Amniotic stem cell (primary cell): Measurements from ENCODE around the gene ACTN2.
A peak's percentile ranks its signal among the peaks of the same experiment; 100 is the strongest.

Source experiments
- DNase-seq: peaks from one replicate; lab custom pipeline; 2025; lab: John Stamatoyannopoulos, UW

Gene ACTN2

DNA sequence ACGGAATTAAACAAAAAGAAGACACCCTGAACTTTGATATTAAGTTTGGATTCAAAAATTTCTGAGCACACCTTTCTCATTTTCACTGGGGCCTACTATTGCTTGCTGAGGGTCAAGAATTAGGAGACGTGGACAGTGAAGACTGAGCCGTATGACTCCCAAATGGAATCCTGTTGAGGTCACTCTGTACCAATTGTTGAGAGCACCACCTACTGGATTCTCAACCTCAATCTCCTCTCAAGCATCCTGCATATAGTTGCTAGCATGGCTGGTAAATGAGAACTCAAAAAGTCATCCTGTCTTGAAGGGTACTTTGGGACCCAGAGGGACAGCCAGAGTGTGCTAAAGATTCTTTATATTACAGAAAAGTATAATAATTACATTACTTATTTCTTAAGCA lies 88.6 kb downstream of the ACTN2 start:
- DNase-seq: no peak

DNA sequence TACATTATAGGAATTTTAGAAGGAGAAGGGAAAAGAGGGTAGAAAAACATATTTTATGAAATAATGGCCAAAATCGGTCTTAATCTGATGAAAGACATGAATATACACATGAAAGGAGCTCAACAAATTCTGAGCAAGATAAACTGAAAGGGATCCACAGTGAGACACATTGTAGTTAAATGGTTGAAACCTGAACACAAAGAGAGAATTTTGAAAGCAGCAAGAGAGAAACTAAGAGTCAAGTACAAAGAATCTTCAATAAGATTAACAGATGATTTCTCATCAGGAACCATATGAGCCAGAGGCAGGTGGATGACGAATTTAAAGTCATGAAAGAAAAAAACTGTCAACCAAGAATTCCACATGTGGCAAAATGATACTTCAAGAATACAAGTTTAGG lies 93.0 kb downstream of the ACTN2 start:
- DNase-seq: no peak

DNA sequence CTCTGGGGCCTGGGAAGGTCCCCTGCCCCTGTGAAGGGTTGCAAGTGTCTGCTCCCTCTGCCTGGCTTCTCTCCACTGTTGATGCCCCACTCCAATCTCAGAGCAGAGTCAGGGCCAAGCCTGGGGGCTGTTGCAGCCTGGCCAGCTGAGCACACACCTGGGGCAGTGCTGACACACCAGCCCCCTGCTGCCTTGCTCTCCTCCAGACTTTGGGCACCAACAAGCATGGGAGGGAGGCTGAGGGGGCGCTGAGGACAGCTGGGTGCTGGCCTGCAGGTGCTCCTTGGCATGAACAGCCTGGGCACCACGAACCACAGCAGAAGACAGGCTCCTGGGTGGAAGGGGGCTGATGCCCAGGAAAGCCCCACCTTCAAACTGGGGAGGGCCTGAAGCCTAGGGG lies 99.2 kb downstream of the ACTN2 start:
- DNase-seq: no peak

DNA sequence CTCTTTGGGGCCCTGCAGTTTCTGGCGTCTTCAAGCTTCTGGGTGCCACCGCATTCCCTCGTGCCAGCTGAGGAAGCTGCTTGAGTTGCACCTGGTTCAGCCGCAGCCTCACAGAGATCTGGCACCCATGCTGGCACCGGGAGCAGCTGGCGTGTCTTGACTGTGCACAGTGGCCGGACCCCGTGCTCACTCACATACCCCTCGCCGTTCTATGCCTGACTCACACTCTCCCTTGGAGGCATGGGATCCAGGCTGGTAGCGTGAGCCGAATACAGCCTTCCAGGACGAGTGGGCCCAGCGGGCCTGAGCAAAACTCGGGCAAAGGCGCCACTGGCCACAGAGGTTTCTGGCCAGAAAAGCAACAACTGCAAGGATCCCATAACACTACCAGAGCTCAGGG lies 100.2 kb downstream of the ACTN2 start:
- no peak for DNase-seq

DNA sequence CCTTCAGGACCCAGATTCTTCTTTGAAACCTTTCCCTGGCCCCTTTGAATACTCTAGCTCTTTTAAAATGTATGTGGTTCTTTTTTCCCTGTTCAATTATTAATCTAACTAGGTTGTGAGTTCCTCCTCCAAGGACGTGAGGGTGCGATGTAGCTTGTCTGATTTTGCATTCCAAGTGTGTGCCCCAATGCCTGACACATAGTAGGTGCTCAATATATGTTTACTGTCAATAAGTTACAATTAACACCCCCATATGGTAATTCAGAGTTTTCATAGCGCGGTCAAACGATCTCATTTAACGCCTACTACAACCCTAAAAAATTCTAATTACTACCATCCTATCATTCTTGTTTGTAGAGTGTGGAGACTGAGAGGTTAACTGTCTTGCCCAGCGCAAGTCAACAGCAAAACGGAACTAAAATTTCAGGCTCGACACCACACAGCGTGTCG lies 108.3 kb downstream of the ACTN2 start:
- DNase-seq: no peak

DNA sequence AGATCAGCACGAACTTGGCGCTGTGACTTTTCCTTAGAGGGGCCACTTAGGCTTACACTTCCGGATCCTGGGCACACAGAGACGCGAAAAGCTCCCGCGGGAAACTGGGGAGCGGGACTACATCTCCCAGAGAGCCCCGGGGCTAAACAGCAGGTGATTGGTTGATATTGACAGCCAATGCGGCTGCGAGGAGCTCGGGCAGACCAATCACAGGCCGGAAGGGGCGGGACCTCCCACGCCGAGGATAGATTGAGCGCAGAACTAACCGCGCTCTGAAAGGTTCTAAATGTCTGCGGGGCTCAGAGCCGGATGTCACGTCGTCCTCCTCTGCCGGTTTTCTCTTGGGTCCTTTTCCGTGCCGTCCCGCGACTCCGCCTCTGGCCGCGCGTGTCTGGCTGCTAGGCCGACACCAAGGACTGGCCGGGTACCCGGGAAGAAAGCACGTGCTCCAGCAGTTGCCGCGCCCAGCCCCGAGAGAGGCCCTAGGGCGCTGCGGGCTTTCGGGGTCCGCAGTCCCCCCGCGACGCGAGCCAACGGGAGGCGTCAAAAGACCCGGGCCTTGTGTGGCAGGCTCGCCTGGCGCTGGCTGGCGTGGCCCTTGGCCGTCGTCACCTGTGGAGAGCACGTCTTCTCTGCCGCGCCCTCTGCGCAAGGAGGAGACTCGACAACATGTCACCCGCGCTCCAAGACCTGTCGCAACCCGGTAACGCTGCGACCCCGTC lies 108.9 kb downstream of the ACTN2 start, which contains the start of gene MTR:
Gene MTR (plus strand): TSS at position 258 of the 722 bp plus-strand sequence. CDS start 412 bp downstream, at position 670.
- DNase-seq: peak; percentile 98

DNA sequence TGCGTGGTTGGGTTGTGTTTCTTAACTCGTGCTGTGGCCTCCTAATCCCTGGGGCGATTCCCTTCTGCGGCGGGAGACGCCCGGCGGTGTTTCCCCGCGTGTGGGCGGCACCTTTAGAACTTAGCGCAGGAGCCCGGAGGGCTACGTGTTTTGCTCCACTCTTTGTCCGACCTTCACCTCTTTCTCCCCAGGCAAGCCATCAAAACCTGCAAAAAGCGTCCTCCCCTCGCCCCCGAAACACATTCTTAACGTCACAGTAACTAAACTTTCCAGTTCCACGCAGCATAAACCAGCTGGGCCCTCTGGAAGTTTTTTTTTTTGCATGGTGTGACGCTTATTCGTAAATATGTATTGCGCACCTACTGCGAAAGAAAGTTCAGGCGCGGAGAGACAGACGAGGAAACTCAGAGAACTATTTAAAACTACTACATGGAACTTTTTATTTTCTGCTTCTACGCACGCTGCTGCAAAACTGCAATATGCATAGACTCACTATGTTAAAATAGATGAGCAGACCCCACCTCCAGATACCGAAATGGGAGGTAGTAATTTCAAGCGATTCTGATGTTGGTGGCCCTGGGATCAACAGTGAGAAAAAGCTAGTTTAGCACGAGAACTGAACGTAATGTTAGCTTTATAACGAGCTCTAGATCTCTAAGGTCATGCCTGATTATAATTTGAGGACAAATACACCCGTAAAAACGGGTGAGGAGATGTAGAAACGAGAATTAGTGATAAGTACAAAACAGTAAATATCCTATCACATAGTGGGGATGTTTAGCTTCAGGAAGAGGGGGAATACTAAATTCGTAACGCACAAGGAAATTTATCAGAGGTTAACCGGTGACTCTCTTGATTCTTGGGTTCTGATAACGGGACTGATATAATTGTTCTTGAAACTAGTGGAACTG lies 109.7 kb downstream of the ACTN2 start:
- DNase-seq: peak; percentile 25

DNA sequence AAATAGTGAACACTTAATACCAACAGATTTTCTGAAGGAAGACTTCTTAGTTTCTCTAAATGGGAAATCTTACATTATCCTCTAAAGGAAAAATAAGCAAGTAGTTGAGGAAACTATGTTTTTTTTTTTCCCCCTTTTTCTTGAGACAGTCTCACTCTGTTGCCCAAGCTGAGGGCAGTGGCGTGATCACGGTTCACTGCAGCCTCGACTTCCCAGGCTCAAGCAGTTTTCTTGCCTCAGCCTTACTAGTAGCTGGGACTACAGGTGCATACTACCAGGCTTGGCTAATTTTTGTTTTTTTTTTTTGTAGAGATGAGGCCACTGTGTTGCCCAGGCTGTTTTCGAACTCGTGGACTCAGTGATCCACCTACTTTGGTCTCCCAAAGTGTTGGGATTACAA lies 112.7 kb downstream of the ACTN2 start:
- DNase-seq: no peak

DNA sequence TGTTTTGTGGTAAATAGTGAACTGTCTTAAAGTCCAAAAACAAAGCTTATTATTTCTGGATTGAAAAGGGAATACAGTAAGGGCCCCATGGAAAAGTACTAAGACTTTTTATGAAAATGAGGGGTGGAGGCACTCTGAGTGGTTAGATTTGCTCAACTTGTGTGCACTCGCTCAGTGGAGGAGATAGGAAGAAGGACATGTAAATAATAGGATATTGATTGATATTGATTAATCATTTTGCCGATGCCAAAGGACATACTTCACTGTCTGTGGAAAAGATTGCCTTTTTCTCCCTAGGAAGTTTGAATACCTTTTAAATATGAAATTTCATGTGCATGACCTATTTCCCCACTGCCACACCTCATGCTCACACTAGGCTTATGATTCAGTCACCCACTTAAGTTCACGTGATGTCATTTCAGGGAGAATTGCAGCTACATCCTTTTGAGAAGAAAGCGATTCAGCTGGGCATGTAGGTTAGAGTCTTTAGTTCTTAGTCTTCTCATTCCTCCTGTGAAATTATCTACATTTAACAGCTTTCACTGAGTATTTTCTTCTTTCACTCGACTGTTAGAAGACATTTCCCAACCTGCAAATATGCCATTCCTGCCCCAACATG lies 113.8 kb downstream of the ACTN2 start:
- no peak for DNase-seq

DNA sequence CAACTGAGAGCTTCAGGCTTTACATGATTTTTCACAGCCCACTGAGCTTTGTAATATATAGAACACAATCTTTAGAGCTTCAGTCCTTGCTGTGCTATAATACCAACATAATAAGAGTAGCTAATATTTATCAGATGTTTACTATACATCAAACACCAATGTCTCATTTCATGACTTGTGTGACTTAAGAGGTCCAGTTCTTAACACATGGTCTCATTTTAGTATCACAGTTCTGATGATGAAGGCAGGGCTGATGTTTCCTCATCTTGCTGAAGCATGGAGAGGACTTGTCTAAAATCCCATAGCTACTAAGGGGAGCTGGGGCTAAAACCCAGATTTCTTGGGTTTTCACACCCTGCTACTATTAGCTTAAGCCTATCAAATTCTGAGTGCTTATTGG lies 114.3 kb downstream of the ACTN2 start:
- no peak for DNase-seq

DNA sequence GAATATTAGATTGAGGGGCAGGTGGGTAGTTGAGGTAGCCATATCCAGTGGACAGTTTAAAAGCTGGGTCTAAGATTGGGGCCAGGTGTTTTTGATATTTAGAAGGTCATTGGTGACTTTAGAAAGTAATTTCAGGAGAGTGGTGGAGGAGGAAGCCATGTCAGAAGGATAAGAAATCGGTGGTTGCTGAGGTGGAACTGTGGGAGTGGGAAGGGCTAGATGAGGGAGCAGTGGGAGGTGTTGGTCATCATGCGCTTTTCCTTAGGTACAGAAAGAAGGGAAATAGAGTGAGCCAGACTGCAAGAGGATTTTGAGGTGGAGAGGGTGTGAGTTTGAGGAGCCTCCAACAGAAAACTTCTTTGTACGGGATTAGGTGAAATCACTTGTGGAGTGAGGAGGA lies 116.0 kb downstream of the ACTN2 start:
- no peak for DNase-seq

DNA sequence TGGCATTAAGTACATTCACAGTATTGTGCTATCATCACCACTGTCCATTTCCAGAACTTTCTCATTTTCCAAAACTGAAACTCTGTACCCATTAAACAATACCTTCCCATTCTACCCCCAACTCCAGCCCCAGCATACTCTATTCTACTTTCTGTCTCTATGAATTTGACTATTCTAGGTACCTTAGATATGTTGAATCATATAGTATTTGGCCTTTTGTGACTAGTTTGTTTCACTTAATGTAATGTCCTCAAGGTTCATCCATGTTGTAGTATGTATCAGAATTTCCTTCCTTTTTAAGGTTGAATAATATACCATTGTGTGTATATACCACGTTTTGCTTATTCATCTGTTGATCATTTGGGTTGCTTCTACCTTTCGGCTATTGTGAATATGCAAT lies 120.3 kb downstream of the ACTN2 start:
- no peak for DNase-seq

DNA sequence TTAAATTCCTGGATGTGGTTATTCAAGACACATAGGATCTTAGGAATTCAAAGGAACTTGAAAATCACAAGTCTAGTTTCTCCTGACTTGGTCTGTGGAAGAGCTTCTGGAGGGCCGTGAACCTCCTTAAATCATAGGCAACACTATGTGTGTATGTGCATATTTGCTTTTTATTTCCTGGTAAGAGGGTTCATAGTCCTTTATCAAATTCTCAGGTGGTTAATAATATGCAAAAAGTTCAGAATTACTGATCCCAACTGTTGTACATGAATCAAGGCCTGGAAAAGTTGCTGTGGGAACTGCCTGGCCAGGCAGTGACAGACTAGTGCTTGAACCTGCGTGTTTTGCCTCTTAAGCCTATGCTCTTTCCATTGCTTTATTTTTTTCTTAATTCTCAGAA lies 121.7 kb downstream of the ACTN2 start:
- no peak for DNase-seq

DNA sequence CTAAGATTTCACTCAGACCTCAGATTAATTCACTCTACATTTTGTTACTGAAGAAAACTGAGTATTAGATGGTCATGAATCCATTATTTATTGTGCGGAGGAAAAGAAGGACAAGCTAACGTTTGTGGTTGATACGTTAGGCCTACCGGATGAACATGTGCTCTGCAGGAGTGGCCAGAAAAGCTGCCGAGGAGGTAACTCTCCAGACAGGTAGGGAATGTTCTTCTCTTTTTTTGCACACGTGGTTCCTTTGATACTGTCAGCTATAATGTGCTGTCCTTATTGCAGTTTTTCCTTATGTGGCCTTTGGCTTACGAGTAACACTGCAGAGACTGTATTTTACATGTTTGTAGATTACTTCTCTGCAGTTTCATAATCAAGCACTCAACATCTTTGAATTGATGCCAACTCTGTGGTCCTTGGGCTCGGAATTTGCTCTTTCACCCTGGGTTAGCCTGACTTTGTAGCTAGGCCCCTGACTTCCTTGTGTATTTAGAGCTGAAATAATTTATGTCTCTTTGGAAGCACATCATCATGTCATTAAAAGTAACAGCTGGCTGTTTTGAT lies 122.3 kb downstream of the ACTN2 start:
- DNase-seq: no peak

DNA sequence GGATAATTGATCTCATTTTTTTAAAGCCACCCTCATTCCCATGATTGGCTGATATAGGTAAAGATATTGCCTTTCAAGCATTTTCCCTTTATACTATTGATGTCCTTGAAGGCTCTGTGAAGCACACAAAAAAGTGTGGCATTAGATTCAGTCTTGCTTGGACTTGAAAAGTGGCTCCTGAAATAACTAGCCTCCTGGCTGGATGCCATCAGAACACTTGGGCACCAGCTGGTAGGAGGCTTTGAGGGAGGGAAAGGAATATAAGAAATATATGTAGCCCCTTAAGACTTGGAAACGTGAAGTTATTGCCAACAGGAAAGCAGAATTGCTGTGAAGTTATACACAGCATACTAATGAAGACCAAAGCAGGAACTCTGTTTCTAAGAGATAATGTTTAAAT lies 122.8 kb downstream of the ACTN2 start:
- no peak for DNase-seq

DNA sequence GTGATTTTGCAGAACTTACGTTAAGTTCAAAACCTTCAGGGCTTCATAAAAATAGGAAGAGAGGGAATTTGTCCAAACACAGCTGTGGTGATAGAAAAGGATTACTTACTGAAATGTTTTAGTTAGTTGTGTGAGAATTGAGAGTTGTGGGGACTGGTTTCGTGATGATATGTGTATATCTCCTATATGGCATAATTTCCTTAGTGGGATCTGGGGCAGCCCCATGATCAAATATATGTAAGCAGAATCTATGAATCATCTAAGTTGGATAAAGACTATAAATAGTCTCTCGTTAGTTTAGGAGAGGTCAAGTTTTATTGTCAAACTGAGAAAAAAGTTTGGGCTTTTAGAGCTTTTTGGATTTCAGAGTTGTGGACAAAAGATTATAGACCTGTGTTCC lies 123.7 kb downstream of the ACTN2 start:
- DNase-seq: no peak

DNA sequence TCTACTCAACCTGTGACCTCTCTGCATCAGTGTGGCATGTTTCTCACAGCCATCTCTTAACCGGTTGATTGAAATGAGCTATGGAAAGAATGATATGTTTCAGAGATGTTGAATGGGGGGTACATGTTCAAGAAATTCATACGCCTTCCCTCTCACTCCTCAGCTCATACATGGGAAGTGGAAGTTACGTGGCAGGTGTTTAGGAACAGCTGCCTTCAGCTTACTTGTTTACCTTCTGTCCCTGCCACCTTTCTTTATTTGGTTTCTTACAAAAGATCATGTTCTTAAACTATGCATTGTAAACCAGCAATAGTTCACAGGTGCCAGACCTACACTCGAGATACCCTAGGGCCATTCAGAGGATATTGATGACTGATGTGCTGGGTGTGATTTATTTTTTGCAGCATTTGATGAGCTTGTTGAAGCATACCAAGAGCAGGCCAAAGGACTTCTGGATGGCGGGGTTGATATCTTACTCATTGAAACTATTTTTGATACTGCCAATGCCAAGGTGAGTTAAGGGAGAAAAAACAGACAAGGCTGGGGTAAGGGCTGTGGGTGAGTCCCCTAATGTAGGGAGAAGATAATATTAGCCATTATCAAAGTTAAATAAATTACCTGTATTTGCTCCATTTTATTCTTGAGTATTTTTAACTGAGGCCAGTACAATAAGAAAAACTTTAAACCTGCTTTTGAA lies 126.2 kb downstream of the ACTN2 start:
- DNase-seq: no peak
